HUES64 (cell line): Measurements from ENCODE around the gene TCP11L2.
"Not testable (repeated sequence)": the region's sequence is repeated elsewhere in the genome, so short reads cannot be mapped to it uniquely, and the experiment has no call there.

ENCODE experiments used
- H3K27ac ChIP-seq: 2 replicates; pipeline ENCODE4 v1.7.0; 2013; ENCODE audit warnings: low read depth, low read length, inconsistent platforms
- H3K27me3 ChIP-seq: 2 replicates; pipeline ENCODE4 v1.6.1; 2013; ENCODE audit warnings: mild to moderate bottlenecking, low read length; ENCODE audit not compliant: insufficient read depth
- H3K36me3 ChIP-seq: 2 replicates; pipeline ENCODE4 v1.6.1; 2013; ENCODE audit warnings: mild to moderate bottlenecking, low read length; ENCODE audit not compliant: insufficient read depth
- H3K4me1 ChIP-seq: 2 replicates; pipeline ENCODE4 v1.6.1; 2013; ENCODE audit warnings: mild to moderate bottlenecking, low read length, moderate library complexity; ENCODE audit not compliant: insufficient read depth
- H3K4me3 ChIP-seq: 2 replicates; pipeline ENCODE4 v1.5.1; 2013; ENCODE audit warnings: mild to moderate bottlenecking, low read length, moderate library complexity
- H3K9ac ChIP-seq: 2 replicates; pipeline ENCODE4 v1.6.1; 2013; ENCODE audit warnings: mild to moderate bottlenecking, low read depth, low read length
- H3K9me3 ChIP-seq: 2 replicates; pipeline ENCODE4 v1.6.1; 2013; ENCODE audit warnings: low read depth, low read length; ENCODE audit not compliant: insufficient read depth
- WGBS: fragments of 150-250, 120-280 bp; methylation state at CpG from one replicate; pipeline ENCODE4 v1.1.7; 2013; ENCODE audit warnings: missing lambda C conversion rate; 5-methylcytosine and 5-hydroxymethylcytosine counted together

Gene TCP11L2

GRCh38 chr12:106381866-106382265, 79.3 kb downstream of the TCP11L2 start:
- H3K36me3 ChIP-seq = peaks cover 73% of the 10 kb centered on the region
- not testable (repeated sequence) for H3K4me1 ChIP-seq, H3K4me3 ChIP-seq, H3K9me3 ChIP-seq, H3K9ac ChIP-seq, H3K27me3 ChIP-seq, H3K27ac ChIP-seq
- 96% methylated on average over 4 of the region's 4 CpGs for WGBS

- Histone ChIP-seq H3K36me3 (peaks cover 33% of the 10 kb centered on the region), H3K27me3 (no peaks in the 10 kb centered on the region), H3K4me1 (peaks cover 5% of the 10 kb centered on the region; the same call in 1 of the 2 replicates), H3K4me3 (no peak overlapping the region), H3K9me3 (peaks cover 7% of the 10 kb centered on the region; the same call in 1 of the 2 replicates), H3K9ac (no peak overlapping the region), H3K27ac (no peak overlapping the region)
- 98% methylated on average over 2 of the region's 5 CpGs for WGBS
These were observed 84.4 kb downstream of the TCP11L2 start for GRCh38 chr12:106386813-106387535.

GRCh38 chr12:106387848-106388377, 85.4 kb downstream of the TCP11L2 start:
- WGBS = 71% methylated on average over 1 of the region's 1 CpG
- Histone ChIP-seq H3K4me3 (no peak overlapping the region), H3K9ac (no peak overlapping the region), H3K27me3 (no peaks in the 10 kb centered on the region), H3K4me1 (peaks cover 5% of the 10 kb centered on the region; the same call in 1 of the 2 replicates), H3K9me3 (no peaks in the 10 kb centered on the region), H3K36me3 (peaks cover 27% of the 10 kb centered on the region), H3K27ac (no peak overlapping the region)

GRCh38 chr12:106389151-106389550, 86.6 kb downstream of the TCP11L2 start:
- Histone ChIP-seq H3K4me3 (no peak overlapping the region), H3K27ac (no peak overlapping the region), H3K27me3 (no peaks in the 10 kb centered on the region), H3K4me1 (peaks cover 5% of the 10 kb centered on the region; the same call in 1 of the 2 replicates), H3K9ac (no peak overlapping the region), H3K9me3 (no peaks in the 10 kb centered on the region), H3K36me3 (peaks cover 28% of the 10 kb centered on the region; the same call in 1 of the 2 replicates)
- WGBS = 96% methylated on average over 4 of the region's 4 CpGs

- Histone ChIP-seq H3K9ac (no peak overlapping the region), H3K36me3 (peaks cover 44% of the 10 kb centered on the region), H3K4me3 (no peak overlapping the region), H3K4me1 (peaks cover 3% of the 10 kb centered on the region; the same call in 1 of the 2 replicates), H3K27me3 (no peaks in the 10 kb centered on the region), H3K9me3 (peaks cover 11% of the 10 kb centered on the region), H3K27ac (no peak overlapping the region)
- WGBS = 97% methylated on average over 1 of the region's 1 CpG
These were observed 90.2 kb downstream of the TCP11L2 start for GRCh38 chr12:106392759-106393158.
